Measurements from ENCODE around the gene FNBP1.
"Not testable (repeated sequence)": the region's sequence is repeated elsewhere in the genome, so short reads cannot be mapped to it uniquely, and the experiment has no call there.

The FNBP1 gene

DNA sequence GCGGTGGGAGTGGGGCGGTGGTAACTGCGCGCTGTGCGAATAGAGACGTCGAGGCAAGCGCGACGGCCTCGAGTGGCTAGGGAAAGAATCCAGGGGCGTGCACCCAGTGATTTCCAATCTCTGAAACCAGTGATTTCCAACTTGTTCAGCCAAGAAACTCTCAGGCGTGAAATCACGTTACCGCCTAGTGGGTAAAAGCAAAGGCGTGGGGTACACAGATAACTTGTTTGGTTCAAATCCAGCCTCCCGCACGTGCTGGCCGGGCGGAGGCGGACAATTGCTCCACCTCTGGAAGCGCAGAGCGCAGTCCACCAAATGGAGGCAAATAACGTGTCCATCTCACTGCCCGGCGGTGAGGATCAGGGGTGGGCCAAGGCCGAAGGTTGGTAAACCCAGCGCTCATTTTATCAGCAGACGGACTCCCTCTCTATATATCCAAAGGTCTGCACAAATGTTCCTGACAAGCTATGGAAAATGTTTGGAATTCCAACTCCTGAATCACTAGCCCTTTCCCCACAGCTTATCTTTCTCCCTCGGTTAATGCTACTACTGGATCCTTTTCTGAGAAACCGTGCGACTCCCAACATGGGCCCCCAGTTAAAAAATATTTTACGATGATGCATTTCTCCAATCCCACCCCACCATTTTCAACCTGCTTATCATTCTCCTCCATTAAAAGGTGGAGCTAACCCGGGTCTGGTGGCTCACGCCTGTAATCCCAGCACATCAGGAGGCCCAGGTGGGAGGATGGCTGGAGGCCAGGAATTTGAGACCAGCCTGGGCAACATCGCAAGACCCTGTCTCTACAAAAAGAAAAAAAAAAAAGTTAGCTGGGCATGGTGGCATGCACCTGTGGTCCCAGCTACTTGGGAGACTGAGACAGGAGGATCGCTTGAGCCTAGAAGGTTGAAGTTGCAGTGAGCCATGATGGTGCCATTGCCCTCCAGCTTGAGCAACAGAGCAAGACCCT lies 950 bp upstream of the FNBP1 start:
- no peak for DNase-seq

DNA sequence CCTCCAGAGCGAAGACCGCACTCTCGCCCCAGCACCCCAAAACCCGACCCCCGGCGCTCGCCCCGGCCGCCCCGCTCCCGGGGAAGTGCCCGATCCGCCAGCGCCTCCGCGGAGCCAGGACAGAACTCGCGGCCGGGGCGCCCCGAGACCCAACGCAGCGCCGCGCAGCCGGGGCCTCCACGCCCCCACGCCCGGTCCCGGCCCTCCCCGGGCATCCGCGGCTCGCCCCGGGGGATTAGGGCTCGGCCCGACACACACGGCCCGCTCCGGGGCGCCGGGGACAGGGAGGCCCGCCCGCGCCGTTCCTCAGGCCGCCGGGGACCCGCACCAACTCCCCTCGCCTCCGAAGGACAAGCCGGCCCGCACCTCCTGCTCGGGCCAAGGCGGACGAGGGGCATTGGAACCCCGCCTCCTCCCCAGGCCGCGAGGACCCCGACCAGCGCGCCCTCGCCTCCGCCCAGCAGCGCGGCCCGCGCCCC lies 544 bp downstream of the FNBP1 start:
- DNase-seq: no peak

DNA sequence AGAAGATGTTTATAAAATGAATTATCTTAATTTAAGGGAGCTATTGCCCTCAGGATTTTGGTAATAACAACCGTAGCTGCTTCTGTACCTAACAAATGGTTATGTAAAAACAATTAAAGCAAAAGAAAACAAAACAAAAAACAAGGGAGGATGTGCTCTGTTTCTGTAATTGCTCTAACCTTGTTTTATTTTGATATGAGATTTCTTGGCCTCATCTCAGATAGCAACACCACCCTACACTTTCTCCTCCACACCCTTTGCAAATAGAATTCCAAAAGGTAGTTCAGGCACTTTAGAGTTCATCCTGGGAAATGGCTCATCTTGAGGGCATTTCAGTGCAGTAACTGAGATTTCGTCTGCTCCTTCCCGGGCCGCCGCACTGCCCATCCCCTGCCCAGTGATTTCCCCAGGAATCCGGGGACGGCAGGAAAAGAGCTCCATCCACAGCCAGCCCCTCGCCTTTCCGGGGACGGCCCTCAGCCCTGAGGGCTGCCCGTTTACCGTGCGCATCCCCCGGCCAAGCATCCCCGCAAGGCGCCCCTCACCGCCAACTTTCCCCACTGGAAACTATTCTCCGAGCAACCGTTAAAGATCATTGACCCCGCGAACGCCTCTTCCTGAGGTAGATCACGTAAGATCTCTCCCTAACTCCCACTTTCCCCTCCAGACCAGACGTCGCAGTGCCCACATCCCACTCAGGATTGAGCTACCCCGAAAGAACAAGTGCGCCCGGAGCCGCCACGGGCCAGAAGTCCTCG lies 1.2 kb downstream of the FNBP1 start:
- DNase-seq: no peak

DNA sequence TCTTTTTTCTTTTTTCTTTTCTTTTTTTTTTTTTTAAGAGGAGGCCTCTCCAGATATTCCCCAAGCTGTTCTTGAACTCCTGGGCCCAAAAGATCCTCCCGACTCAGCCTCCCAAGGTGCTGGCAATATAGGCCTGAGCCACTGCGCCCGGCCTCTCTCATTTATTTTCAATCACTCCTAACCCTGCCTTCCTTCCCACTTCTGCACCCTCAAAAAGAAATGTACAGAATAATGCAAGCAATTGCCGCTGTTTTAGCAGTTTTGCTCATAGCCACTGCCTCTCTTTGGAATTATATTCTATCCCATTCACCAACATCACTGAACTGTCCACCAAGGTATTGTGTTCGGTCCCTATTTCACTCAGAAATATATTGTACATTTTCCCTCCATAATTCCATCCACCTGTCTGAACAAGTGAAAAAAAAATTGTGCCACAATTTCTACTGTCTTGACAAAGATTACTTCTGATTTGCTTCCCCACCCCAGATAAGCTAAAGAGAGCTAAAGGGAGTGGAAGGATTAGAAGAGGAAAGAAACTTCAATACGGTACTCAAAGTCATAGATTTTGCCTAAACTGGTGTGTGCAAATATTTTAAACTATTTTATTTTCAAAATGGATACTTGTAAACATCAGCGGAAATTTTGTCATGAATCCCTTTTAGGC lies 1.9 kb downstream of the FNBP1 start:
- DNase-seq: no peak

DNA sequence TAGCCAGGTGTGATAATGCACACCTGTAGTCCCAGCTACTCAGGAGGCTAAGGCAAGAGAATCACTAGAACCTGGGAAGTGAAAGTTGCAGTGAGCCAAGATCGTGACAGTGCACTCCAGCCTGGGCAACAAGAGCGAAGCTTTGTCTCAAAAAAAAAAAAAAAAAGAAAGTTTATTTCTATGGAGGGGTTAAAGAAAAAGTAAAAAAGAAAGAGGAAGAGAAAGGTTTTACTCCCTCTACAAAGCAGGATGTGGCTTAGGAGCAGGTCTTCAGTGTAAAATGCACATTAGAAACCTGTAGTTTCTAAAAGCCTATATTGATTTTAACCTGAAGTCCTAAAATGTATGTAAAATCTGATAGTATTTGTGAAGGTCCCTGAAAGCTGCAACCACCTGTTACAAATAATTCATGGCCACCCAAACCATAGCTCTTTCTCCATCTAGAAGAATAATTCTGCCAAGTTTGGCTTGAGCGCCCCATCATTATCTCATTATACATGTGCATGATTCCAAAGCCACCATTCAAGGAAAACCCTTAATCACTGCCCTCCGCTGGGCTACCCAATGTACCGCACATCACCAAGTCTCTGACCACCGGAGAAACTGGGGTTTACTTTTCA lies 3.4 kb downstream of the FNBP1 start:
- peak; percentile 41 for DNase-seq

- DNase-seq: no peak
Measured at GRCh38 chr9:130036099-130036498, 6.9 kb downstream of the FNBP1 start.

- DNase-seq: no peak
Measured at GRCh38 chr9:130034570-130034969, 8.4 kb downstream of the FNBP1 start.

- DNase-seq: no peak
Measured at GRCh38 chr9:130030651-130031127, 12.3 kb downstream of the FNBP1 start.

GRCh38 chr9:130029223-130029973 lies 13.6 kb downstream of the FNBP1 start:
- DNase-seq: no peak

- DNase-seq: no peak
Measured at GRCh38 chr9:130028493-130029222, 14.3 kb downstream of the FNBP1 start.

DNA sequence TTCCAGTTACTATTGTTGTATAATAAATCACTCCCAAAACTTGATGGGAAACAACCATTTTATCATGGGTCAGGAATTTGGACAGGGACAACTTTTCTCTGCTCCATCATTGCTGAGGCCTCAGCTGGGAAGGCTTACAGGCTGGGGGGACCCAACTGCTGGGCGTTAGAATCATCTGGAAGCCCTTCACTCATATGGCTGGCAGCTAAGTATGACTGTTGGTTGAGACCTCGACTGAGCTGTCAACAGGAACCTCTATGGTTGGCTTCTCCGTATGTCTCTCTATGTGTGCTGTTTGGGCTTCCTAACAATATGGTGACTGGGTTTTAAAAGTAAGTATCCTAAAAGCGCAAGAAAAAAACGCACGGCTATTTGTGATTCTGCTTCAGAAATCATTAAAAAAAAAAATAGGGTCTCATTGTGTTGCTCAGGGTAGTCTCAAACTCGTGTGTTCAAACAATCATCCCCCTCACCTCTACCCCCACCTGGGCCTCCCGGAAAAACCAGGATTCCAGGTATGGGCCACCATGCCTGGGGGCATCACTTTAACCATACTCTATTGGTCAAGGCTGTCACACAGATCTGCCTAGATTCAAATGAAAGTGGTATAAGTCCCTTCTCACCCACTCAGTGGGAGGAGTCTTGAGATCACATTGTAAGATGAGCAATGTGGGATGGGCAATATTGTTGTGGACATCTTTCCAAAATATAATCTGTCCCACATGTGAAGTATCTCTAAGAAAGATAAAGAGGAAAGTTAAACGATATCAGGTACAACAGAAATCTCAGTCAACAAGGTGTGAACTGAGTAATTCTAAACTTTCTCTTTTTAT lies 15.2 kb downstream of the FNBP1 start:
- no peak for DNase-seq

GRCh38 chr9:130026583-130027340 lies 16.2 kb downstream of the FNBP1 start:
- no peak for DNase-seq

- no peak for DNase-seq
Measured at GRCh38 chr9:130024597-130024994, 18.4 kb downstream of the FNBP1 start.

GRCh38 chr9:130023994-130024596 lies 18.9 kb downstream of the FNBP1 start:
- DNase-seq: no peak

GRCh38 chr9:130023144-130023787 lies 19.7 kb downstream of the FNBP1 start:
- DNase-seq: no peak

- no peak for DNase-seq
Measured at GRCh38 chr9:130022566-130023143, 20.3 kb downstream of the FNBP1 start.

- DNase-seq: not testable (repeated sequence)
Measured at GRCh38 chr9:130021842-130022241, 21.1 kb downstream of the FNBP1 start.

GRCh38 chr9:130021123-130021522 lies 21.9 kb downstream of the FNBP1 start:
- DNase-seq: no peak

Measured in COR-L47 (cell line).